GM18520 (cell line): ENCODE data around the gene SPIN2B.
A peak's percentile ranks its signal among the peaks of the same experiment; 100 is the strongest.
"Not testable (repeated sequence)": the region's sequence is repeated elsewhere in the genome, so short reads cannot be mapped to it uniquely, and the experiment has no call there.

ENCODE experiments used
- ATAC-seq: cut with Tn5 transposase; IDR thresholded peaks from one replicate; pipeline ENCODE4 v1.9.1; 2021; ENCODE audit not compliant: unreplicated experiment

SPIN2B gene

DNA sequence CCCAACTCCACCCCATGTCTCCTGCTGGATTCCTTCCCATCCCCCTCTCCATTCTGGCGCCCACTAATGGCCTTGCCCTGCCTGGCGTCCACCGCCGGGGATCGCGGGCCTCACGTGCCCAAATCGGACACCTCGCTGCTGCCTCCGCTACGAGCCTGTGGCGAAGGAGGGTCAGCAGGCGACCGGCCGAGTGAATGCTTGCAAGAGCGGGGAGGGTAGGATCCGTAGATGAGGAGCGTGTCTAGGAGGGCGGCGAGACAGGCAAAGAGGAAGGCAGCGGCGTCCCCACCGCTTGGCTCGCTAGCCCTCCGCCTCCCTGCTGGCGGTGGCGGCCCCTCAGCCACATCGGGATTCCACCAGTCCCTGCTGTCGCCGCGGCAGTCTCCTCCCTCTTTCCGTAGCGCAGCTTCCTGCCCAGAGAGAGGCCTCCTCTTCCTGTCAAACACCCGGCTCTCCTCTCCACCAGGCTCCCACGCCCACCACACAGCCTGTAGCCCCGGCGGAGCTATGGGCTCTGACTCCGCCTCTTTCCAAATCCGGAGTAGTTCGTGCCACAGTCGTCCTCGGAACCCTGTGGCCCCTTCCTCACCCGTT, at the start of gene SPIN2B:
SPIN2B (minus strand) TSS at position 387 of the 594 bp plus-strand sequence.
- ATAC-seq, result peak; percentile 99

DNA sequence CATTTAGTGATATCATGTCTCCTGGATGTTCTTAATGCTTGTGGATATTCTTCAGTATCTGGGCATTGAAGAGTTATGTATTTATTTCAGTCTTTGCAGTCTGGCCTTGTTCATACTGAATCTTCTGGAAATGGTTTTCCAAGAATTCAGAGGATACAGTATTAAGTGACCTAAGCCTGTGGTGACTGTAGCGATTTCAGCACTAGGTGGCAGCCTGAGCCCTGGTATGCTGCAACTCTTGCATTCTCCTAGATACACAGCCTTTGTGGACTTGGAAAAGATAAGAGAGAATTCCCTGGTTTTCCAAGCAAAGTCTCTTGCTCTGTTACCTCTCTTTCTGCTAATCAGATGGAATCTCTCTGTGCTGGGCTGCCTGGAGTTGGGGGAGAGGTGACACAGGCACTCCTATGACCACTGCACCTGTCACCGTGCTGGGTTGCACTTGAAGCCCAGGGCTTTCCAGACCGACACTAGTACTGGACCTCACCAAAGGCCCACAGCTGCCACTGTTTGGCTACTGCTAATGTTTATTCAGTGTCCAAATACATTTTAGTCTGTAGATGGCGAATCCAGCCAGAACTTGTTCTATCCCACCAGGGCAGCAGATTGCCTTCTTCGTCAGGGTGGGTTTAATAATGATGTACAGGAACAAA, 35.2 kb upstream of the SPIN2B start:
- ATAC-seq, result no peak

DNA sequence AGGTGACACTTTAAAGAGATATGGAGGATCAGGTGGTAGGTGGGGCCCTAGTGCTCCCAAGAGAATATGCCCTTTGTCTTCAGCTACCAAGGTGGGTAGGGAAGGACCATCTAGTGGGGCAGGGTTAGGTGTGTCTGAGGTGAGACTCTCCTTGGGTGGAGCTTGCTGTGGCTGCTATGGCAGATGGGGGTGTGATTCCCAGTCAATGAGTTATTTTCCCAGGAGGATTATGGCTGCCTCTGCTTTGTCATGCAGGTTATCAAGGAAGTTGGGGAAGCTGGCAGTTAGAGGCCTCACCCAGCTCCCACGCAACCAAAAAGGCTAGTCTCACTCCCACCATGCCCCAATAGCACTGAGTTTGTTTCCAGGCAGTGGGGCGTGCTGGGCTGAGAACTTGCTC, 33.8 kb upstream of the SPIN2B start:
- no peak for ATAC-seq

- not testable (repeated sequence) for ATAC-seq
These were observed 30.9 kb upstream of the SPIN2B start for GRCh38 chrX:57152222-57152621.

DNA sequence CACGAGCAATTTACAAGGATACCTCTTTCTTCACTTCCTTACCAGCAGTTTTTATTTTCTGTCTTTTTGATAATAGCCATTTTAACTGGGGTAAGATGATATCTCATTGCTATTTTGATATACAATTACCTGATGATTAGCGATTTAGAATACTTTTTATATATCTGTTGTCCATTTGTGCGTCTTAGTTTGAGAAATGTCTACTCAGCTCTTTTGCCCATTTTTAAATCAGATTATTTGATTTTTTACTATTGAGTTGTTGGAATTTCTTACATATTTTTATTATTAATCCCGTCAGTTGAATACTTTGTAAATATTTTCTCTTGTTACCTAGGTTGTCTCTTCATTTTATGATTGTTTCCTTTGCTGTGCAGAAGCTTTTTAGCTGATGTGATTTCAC, 17.3 kb upstream of the SPIN2B start:
- no peak for ATAC-seq

DNA sequence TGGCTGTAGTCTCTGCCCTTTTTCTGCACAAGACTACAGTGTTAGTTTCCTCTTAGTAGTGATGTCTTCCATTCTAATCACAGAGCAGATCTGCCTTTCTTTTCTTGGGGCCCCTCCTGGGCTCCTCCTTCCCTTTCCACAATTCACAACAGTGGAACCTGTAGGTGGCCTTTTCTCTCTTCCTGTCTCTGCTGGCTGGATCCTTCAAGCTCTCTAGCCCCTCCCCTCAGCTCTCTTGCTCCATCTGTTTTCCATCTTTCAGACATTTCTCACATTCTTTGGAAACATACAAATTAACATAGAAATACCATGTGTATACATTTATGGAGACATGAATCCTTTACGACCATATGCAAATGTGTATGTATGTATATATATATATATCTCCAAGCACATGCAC, 16.2 kb upstream of the SPIN2B start:
- no peak for ATAC-seq

DNA sequence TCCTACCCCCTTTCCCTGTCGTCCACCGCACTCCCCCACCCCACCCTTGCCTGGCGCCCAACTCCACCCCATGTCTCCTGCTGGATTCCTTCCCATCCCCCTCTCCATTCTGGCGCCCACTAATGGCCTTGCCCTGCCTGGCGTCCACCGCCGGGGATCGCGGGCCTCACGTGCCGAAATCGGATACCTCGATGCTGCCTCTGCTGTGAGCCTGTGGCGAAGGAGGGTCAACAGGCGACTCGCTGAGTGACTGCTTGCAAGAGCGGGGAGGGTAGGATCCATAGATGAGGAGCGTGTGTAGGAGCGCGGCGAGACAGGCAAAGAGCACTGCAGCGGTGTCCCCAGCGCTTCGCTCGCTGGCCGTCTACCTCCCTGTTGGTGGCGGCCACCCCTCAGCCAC, 15.7 kb upstream of the SPIN2B start, which contains the start of gene SPIN2A:
SPIN2A (minus strand) TSS at position 325 of the 400 bp plus-strand sequence. CDS start 800 bp downstream, outside the sequence.
- ATAC-seq, result not testable (repeated sequence)

DNA sequence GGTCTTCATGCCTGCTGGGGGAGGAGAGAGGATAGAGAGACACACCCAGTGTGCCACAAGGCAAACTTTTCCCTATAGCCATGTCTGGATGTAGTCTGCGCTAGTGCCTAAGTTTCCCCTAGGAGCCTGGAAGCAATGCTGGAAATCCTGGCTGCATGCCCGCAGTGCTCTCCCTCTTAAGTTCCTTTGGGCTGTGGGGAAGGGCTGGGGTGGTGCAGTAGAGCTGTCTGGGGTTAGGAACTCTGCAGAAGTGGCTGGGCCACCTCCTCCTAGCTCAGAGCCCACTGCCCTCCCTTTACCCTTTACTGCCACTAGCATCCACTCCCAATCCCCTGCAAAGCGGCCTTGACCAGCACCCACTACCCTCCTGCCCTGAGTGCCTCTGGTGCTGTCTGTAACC, 15.2 kb upstream of the SPIN2B start:
- not testable (repeated sequence) for ATAC-seq

DNA sequence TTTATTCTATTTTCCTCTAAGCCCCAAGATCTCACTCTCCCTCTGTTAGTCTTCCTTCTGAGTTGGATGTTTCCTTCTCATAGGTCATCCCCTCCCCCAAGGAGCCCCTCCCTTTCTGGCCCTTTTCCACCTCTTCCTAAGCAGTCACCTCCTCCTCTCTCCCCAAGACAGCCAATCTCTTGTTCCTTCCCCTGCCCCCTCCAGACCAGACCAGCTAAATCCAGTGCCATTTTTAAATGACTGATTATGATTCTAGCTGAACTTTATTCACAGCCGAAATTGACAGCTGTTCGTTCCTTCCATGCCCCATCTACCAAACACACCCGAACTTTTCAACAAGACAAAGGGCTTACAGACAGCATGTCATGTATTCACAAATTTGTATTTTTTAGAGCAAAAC, 13.9 kb upstream of the SPIN2B start:
- ATAC-seq, result no peak

DNA sequence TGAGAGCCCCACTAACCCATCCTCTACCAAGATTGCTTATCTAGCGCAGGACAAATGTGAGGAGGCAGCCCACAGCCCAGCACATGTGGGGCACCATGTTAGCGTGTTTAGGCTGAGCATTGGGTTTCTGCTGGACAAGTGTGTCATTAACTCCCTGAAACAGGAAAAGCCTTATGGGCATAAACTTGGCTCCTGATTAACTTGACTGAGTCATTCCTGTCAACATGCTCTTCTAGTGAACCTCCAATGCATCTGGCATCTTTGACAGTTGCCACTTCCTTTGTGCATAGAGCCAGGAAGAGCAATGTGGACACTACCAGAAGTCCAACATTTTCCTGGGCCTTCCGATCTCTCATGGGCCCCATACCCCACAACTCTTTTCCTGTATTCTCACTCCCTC, 13.4 kb upstream of the SPIN2B start:
- ATAC-seq, result no peak

GRCh38 chrX:57133706-57134105, 12.4 kb upstream of the SPIN2B start:
- no peak for ATAC-seq

GRCh38 chrX:57133284-57133683, 11.9 kb upstream of the SPIN2B start:
- ATAC-seq, result not testable (repeated sequence)

DNA sequence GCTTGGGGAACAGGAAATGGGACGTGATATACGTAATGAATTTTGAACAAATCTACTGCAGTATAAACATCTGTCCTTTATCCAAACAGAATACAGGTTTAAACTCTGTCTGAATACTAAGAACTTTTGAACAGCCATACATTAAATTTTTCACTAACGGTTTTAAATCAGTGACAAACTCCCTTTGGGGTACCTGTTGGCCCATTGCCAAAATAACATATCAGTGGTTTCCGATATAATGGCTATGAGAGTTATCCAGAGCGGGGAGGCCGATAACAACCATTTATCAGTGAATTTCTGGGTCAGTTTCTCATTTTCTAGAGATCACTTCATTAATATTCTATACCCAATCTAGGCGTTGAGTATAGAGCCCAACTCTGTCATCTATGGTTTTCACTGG, 10.7 kb upstream of the SPIN2B start:
- ATAC-seq, result no peak

- no peak for ATAC-seq
These were observed 468 bp upstream of the SPIN2B start for GRCh38 chrX:57121816-57122215.

DNA sequence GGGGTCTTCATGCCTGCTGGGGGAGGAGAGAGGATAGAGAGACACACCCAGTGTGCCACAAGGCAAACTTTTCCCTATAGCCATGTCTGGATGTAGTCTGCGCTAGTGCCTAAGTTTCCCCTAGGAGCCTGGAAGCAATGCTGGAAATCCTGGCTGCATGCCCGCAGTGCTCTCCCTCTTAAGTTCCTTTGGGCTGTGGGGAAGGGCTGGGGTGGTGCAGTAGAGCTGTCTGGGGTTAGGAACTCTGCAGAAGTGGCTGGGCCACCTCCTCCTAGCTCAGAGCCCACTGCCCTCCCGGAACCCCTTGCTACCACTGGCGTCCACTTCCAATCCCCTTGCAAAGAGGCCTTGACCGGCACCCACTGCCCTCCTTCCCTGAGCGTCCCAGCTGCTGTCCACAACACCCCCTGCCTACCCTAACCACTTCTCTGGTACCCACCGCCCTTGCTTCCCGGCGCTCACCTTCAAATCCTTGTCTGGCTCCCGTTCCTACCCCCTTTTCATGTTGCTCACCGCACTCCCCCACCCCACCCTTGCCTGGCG, 658 bp downstream of the SPIN2B start:
- ATAC-seq, result not testable (repeated sequence)

DNA sequence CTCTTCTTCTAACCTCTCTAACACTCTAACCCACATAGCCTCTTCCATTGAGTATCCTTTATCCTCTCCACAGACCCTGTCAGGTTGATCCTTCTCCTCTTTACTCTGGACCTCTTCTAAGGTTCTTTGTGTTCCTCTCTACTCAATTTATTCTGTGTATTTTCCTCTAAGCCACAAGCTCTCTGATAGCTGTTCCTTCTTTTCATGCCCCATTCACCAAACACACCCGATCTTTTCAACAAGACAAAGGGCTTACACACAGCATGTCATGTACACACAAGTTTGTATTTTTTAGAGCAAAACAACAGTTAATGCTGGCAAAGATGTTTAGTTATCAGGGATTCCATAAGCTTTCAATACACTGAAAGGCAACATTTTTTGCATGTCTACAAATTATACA, 1.9 kb downstream of the SPIN2B start:
- no peak for ATAC-seq

DNA sequence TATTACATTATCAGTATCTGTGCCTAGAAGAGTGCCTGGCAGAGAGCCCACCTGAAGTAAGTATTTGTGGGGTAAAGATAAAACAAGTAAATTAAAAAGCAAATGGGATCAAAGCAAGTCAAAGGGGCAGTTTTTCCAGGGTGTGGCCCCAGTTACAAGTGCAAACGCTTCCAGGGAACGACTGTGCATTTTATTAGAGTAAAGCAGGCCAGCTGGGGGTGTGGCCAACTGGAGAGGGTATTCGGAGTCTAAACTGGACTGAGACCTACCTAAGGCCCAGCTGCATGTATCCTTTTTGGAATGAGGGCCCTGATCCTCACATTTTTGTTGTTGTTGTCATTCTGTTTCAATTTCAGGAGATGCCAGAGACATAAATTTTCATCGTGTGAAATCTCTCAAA, 3.8 kb downstream of the SPIN2B start:
- ATAC-seq, result not testable (repeated sequence)

DNA sequence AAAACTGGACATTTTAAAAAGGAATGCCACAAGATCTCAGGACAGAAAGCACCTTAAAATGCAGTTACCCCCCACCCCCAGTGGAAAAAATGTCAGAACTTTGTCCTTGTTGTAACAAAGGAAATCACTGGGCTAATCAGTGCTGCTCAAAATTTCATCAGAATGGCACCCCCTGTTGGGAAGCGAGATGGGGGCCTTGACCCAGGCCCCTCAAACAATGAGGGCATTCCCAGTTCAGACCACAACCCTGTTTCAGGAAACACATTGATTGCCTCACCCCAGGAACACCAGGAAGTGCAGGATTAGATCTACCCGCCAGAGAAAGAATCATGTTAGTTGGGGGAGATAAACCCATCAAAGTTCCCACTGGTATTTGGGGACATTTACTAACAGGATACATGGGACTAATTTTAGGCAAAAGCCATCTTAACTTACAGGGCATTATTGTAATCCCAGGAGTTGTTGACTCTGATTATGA, 16.4 kb downstream of the SPIN2B start:
- ATAC-seq, result no peak

GRCh38 chrX:57104406-57104805, 16.9 kb downstream of the SPIN2B start:
- no peak for ATAC-seq

- ATAC-seq, result no peak
These were observed 17.9 kb downstream of the SPIN2B start for GRCh38 chrX:57103489-57103888.

GRCh38 chrX:57102918-57103317, 18.4 kb downstream of the SPIN2B start:
- ATAC-seq, result not testable (repeated sequence)

GRCh38 chrX:57083143-57083542, 38.2 kb downstream of the SPIN2B start:
- ATAC-seq, result no peak
